Stimulated activated CD8-positive, alpha-beta memory T cell treated with anti-CD3 and anti-CD28 coated beads, Interleukin-15, amount 100 ng/mL, for 4 hours (primary cell): ENCODE results near the gene TUB.

Source experiments
- DNase-seq, 2 donors: peaks; one replicate each; pipeline ENCODE4 v3.0.0-alpha.2; 2020; ENCODE audit warnings: low read depth in 2 of 2

Gene TUB

DNA sequence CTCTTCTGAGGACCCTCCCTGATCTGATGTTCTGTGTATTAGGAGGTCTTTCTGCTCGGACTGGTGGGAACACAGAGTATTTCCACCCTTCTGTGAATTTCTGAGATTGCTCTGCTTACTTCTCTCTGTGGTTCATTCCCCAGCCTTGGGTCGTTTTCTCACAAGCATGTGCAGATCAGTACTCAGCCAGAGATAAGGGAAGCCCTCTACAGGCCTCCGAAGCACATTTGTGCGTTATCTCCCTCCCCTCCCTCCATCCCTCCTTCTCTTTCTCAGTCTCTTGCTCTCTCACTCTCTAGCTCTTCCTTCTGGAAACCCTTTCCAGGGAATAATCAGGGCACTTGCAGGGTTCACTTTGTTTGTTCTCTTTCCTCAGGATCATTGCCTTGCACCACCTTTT lies 35.2 kb upstream of the TUB start:
- DNase-seq: no peak

GRCh38 chr11:8047382-8047781 lies 33.6 kb upstream of the TUB start:
- DNase-seq: no peak

DNA sequence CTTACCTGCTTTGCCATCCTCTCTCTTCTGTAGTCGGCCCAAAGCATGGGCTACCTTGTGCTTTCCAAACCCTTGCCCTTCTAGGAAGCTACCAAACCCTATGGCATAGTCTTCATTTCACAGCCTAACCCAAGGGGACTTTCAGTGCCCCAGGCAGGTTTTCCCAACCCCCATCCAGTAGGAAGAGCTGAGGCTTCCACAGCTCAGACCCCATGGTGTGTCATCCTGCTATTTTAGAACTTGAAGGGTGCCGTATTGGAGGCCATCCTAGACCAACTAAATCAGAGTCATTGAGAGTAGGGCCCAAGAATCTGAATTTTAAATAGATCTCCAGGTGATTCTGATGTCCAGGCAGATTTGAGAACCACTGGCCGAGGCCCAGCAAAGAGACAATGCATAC lies 31.9 kb upstream of the TUB start:
- no peak for DNase-seq

GRCh38 chr11:8055091-8055835 lies 25.7 kb upstream of the TUB start:
- no peak for DNase-seq

GRCh38 chr11:8055836-8056526 lies 25.0 kb upstream of the TUB start:
- DNase-seq: no peak

DNA sequence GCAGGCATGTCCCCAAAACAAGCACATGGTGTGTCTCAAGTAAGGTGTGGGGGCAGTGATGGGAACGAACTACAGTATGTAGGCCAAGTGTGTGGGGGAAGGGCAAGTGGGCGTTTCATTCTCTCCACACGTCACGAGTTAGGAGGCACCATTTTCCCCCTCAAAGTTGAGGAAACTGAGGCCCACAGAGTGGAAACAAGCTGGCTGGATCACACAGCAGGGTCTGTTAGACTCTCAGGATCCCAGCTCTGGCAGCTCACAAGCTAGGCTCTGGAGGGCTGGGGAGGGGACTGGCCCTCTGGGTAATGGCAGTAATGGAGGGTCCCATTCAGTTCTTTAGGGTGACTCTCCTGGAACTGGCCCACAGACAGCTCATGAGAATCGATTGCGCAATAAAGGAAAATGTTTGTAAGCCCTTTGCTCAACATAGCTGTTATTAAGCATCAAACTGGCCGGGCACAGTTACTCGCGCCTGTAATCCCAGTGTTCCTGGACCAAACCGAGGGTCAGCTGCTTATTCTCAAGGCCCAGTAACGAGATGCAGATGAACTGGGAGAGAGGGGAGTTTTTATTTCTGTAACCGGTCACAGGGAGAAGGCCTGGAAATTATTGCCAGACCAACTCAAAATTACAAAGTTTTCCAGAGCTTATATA lies 24.1 kb upstream of the TUB start:
- DNase-seq: no peak

- DNase-seq: no peak
These were observed 22.8 kb upstream of the TUB start for GRCh38 chr11:8058216-8058615.

DNA sequence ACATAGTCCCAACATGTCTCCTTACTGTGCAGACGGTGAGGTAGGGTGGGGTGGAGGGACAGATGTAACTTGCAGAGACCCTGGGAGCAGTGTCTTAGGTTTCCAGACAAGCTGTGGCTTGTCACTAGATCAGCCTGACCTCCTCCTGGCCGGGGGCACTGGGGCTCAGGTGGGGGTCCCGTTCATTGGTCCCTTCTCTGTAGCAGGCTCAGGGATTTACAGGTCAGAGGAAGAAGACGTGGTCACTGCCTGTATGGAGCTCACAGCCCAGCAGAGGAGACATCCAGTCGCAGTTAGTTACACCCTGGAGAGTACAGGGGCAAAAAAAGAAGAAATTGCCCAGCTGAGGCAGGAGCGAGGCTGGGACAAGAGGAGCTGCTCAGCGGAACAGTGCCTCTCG lies 22.0 kb upstream of the TUB start:
- DNase-seq: no peak

DNA sequence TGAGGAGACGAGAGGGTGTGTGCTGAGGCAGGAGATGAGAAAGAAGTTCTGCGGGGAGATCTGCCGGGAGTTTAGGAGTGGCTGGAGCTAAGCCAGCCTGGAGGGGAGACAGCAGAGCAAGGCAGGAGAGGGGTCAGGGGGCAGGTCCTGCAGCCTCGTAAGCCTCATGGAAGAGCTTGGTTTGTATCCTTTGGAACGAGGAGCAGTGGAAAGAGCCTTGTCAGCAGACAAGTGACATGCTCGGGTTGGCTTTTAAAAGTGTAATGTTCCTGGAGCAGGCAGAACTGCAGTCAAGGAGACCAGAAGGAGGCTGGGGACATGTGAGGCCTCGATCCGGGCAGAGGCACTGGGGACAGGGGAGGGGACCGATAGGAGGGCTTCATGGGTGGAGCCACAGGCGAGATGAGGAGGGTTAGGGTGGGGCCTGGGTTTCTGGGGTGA lies 21.4 kb upstream of the TUB start:
- DNase-seq: no peak

DNA sequence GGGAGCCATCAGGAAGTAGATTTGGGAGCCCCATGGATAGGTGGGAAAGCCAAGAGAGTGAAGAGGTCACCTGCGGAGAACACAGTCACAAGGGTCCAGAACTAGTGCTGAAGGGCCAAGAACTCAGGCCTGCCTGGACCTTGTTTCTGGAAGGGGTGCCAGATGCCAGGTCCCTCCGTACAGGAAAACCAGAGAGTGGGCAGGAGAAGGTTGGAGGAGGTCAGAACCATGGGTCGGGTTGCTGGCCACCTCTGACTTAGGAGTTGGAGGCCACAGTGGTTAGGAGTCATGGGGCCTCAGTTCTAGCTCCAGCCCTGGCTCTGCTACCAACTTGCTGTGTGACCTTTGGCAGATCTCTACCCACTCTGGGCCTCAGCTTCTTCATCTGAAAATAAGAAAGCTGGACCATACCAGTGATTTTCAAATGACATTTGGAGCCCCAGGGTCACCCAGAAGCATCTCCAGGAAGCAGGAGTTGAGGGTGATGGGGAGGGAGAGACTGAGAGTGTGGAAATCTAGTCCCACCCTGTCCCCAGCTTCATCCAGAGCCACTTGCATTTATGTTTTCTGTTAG lies 20.8 kb upstream of the TUB start:
- no peak for DNase-seq

DNA sequence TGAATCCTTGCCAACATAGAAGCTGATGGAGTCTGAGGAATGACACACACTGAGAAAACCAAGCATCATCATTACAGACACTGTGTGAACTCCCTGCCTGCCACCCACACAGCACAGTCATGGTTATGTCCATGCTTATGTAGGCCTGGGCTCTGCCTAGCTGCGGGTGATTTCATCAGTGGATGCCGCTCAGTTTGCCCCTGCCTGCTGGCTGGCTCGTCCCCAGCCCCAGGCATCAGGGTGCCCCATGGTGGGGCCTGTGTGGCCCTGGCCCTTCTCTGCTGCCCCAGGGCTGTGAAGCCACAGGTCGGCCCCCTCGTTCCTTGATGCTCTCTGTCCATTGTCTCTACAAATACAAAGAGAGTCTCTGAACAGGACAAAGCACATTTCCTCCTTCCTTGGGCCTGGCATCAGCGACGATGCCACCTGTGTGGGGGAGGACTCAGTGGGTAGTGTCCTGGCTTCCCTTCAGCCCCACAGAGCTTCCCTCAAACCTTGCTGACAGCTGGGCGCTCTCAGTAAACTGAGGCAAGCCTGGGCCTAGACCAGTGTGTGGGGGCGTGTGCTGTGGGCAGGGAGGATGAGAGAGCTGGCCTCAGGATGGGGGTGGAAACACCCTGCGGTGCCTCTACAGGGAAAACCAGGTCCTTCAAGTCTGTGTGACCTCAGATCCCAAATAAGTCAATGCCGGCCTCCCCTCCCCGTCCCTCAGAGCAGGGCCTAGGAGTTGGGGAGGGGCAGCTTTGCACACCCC lies 20.0 kb upstream of the TUB start:
- DNase-seq: no peak

DNA sequence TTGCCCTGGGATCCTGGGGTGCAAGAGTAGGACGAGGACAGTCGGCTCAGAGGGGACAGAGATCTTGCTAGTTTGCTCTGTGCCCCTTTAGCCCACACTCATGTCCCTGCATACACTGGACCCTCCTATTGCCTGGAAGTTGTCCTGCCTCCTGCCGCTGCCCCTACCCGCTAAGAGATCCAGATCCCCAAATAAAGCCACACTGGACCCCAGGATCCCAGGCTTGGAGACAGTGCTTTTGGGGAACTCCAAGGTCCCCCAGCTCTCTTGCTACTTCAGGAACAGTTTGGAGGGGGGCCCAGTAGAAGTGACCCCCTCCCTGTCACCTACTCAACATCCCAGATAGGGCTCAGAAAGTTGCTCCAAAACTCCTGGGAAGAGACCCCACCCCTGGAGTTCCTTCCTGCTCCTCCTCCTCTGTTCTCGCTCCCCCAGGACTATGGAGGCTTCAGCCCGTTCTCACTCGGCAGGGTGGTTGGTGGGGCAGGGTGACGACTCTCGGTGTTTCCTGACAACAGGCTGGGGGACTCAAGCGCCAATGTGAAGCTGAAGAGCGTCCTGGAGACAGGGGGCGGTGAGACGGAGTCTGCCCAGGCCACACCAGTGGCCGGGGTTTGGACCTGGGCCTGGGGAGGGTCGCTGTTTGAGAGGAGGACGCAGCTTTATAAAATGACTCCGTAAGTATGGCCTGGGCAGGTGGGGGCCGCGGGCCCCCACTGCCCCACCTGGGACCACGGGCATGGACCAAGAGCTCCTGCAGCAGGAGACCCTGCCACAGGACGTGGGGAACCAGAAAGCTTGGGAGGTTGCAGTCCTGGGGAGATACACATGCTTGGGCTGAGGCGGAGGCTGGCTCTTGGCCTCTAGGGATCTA lies 19.2 kb upstream of the TUB start:
- no peak for DNase-seq

DNA sequence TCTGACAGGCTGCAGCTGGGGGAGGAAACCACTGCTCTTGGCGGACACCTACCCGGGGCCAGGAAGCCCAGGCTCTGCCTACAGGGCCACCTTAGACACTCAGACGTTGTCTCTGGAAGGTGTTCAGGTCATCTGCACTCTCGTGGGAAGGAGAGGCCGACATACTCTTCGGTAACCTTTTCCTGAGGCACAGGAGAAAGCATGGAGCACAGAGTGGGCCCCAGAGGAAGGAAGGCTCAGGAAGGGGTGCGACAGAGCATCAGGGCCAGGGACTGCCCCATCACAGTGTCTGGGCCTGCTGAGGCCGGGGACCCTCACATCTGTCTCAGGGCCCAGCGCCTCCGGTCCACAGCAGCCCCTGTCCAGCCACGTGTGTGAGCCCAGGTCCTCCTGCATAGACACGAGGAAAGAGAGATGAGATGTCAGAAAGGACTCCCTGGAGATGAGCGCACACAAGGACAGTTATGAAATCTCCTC lies 18.2 kb upstream of the TUB start:
- no peak for DNase-seq

DNA sequence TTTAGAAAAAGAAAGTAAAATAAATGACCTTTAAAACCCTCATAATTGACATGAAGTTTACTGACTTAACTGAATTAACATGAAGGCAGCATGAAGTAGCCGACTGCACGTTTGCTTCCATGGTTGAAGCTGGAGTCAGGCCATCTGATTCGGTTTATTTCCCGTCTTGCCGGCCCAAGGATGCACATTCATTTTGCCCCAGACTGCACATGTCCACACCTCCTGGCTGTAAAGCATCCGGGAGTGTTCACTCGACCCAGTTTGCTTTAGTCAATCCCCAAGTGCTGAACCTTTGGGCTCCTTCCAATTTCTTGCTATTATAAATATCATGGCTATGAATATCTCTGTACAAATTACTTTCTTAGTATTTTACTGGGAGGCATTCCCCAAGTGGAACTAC lies 17.7 kb upstream of the TUB start:
- no peak for DNase-seq

- no peak for DNase-seq
These were observed 16.0 kb upstream of the TUB start for GRCh38 chr11:8065031-8065430.

DNA sequence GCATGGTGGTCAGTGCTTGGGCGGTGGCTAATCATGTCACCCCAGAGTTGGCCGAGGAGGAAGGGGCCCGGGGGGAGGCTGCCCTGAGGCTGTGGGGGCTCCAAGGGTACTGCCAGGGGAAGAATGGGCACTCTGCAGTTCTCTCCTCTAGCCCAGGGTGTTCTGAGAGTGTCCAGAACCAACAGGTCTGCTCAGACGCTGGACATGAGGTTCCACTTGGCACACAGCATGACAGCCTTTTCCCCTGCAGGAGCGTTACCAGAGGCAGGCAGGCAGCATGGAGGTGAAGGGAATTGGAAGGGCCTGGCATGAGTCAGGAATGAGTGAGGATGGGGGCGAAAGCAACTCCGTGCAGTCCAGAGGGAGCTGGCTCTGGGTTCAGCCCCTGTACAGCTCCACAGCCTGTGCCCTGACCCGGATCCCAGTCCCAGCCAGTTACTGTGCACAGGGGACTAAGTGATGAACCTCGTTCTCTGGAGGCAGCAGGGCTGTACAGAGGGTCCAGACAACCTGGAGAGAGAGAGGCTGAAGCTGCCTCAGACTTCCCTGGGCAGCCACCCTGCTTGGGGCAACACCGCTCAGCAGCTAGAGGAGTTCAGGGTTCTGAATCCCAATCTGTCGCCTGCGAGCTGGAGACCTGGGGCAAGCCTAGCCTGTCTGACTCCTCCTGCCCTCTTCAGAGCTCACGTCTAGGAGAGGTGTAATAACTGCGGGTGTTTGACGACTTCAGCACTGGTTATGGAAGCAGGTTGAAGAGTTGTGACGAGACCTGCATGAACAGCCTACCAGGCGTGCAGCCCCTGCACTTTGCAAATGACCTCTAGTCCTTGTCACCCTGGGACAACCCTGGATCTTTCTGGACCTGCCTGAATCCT lies 14.7 kb upstream of the TUB start:
- DNase-seq: no peak

GRCh38 chr11:8066911-8067455 lies 14.0 kb upstream of the TUB start:
- DNase-seq: no peak

DNA sequence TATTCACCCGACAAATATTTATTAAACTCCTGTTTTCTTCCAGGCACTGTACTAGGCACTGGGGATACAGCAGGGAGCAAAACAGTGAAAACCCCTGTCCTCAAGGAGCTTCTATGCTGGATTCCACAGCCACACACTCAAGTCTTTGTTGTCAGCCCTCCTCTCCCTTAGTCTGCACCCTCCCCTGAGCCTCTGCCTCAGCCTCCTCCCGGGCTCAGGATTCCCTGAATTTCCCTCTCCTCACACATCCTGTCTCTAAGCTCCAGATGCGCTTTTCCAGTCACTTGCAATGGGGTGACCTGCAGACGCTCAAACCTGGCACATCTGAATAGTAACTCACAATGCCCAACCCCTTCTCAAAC lies 13.5 kb upstream of the TUB start:
- no peak for DNase-seq

- no peak for DNase-seq
These were observed 13.0 kb upstream of the TUB start for GRCh38 chr11:8067929-8068575.
